ENCODE measurements around the gene TUBG1.
"Not testable (repeated sequence)": the region's sequence is repeated elsewhere in the genome, so short reads cannot be mapped to it uniquely, and the experiment has no call there.

TUBG1 gene

GRCh38 chr17:42623271-42623670, 13.8 kb downstream of the TUBG1 start:
- DNase-seq (ENCODE audit: low read depth, low spot score), result no peak

GRCh38 chr17:42623732-42624596, 14.5 kb downstream of the TUBG1 start:
- DNase-seq (ENCODE audit: low read depth, low spot score), result no peak

DNA sequence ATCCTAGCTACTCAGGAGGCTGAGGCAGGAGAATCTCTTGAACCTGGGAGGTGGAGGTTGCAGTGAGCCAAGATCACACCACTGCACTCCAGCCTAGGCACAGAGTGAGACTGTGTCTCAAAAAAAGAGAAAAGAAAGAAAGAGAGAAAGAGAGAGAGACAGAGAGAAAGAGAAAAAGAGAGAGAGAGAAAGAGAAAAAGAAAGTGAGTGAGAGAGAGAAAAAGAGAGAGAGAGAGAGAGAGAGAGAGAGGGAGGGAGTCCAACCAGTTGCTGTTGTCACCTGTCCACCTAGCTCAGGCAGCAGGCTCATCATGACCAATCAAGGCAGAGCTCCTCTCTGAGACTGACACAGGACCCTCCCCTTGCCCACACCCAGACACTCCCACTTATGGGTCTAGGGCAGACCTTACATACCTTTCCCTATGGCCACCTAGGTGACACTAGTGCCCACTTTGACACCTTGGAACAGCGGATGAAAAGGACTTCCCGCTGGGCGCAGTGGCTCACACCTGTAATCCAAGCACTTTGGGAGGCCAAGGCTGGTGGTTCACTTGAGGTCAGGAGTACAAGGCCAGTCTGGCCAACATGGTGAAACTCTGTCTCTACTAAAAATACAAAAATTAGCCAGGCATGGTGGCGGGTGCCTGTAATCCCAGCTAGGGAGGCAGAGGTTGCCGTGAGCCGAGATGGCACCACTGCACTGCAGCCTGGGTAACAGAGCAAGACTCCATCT, 17.7 kb downstream of the TUBG1 start:
- DNase-seq (ENCODE audit: low read depth, low spot score), result peak; percentile 38

- DNase-seq (ENCODE audit: low read depth, low spot score), result no peak
Observed at GRCh38 chr17:42629411-42630009, 20.0 kb downstream of the TUBG1 start.

DNA sequence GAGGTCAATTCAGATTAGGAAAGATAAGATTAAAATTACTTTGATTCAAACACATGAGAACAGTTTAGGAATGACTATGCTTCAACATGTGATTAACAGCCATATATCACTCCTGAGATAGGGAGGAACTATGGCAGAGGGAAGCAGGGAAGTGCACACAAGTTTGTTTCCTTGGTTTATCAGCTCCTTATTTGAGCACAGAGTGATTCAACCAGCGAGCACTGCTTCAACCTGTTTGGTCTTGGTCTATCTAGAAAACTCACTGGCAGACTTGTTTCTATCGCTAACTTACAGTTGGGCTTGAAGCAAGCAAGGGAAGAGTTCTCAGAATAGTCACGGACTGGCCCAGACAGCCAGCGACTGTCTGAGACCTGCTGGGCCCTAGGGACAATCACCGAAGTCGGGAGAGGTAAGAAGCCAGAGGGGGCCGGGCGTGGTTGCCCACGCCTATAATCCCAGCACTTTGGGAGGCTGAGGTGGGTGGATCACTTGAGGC, 23.5 kb downstream of the TUBG1 start:
- DNase-seq (ENCODE audit: low read depth, low spot score), result peak; percentile 20

- DNase-seq (ENCODE audit: low read depth, low spot score), result no peak
Observed at GRCh38 chr17:42639525-42640113, 30.1 kb downstream of the TUBG1 start.

DNA sequence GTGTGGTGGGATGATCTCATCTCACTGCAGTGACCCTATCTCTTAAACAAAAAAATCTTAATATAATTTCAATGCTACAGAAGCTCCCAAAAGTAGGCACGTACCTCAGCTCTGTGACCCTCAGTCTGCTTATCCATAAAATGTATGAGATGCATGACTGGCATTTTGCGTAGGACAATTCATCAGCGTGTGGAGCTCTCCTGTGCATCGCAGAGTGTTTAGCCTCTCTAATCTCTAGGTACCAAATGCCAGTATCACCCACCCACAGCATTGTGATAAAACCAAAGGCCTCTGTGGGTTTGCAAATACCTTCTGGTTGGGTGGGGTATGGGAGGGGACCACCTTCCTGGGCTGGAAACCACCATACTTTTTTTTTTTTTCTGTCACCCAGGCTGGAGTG, 30.6 kb downstream of the TUBG1 start:
- no peak for DNase-seq (ENCODE audit: low read depth, low spot score)

GRCh38 chr17:42642336-42642735, 32.9 kb downstream of the TUBG1 start:
- peak; percentile 18 for DNase-seq (ENCODE audit: low read depth, low spot score)

DNA sequence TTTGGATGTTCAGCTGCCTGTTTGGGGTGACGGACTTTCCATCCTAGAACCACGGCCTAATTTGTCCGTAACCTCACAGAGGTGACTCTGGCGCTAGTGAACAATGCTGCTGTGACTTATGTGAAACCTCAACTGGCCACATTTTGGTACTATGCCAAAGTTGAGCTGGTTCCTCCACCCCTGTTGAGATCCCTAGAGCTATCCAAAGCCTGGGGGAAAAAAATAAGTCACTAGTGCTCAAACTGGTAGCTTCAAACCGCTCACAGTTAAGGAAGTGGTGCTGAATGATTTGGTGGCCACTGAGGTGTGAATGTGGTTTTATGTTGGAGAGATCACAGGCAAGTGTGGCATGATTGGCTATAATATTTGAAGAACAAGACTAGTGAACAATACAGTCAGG, 38.3 kb downstream of the TUBG1 start:
- no peak for DNase-seq (ENCODE audit: low read depth, low spot score)

DNA sequence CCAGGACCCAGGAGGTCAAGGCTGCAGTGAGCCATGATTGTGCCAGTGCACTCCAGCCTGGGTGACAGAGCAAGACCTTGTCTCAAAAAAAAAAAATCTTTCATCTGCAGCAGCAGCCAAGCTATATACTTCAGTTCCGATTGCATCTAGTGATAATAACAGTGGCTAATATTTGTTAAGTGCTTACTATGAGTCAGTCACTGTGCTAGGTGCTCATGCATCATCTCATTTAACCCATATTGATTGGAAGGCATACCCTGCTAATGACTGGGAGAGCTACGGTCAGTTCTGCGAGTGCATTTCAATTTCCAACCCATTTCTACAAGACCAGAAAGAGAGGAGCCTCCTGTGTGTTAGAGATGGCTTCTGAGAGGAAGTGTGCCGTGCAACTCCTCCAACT, 41.9 kb downstream of the TUBG1 start:
- DNase-seq (ENCODE audit: low read depth, low spot score), result no peak

GRCh38 chr17:42653179-42654124, 44.0 kb downstream of the TUBG1 start:
- DNase-seq (ENCODE audit: low read depth, low spot score), result peak; percentile 94

- no peak for DNase-seq (ENCODE audit: low read depth, low spot score)
Observed at GRCh38 chr17:42655528-42655927, 46.0 kb downstream of the TUBG1 start.

- DNase-seq (ENCODE audit: low read depth, low spot score), result no peak
Observed at GRCh38 chr17:42657824-42658588, 48.5 kb downstream of the TUBG1 start.

- peak; percentile 95 for DNase-seq (ENCODE audit: low read depth, low spot score)
Observed at GRCh38 chr17:42659079-42659931, 49.8 kb downstream of the TUBG1 start, which contains the start of gene TUBG2. TSS of gene TUBG2 (plus strand) at chr17:42659284. CDS start at chr17:42659504, 220 bp downstream.

DNA sequence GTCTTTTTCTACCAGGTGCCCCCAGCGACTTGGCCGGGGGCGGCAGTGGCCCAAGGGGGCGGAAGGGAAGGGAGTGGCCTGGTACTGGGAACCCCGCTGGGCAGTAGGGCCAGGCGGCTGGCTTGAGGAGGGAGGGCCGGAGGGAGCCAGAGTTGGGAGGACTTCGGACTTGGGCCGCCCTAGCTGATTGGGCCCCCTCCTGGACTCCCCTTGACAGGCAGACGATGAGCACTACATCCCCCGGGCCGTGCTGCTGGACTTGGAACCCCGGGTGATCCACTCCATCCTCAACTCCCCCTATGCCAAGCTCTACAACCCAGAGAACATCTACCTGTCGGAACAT, 50.4 kb downstream of the TUBG1 start:
- DNase-seq (ENCODE audit: low read depth, low spot score), result not testable (repeated sequence)

DNA sequence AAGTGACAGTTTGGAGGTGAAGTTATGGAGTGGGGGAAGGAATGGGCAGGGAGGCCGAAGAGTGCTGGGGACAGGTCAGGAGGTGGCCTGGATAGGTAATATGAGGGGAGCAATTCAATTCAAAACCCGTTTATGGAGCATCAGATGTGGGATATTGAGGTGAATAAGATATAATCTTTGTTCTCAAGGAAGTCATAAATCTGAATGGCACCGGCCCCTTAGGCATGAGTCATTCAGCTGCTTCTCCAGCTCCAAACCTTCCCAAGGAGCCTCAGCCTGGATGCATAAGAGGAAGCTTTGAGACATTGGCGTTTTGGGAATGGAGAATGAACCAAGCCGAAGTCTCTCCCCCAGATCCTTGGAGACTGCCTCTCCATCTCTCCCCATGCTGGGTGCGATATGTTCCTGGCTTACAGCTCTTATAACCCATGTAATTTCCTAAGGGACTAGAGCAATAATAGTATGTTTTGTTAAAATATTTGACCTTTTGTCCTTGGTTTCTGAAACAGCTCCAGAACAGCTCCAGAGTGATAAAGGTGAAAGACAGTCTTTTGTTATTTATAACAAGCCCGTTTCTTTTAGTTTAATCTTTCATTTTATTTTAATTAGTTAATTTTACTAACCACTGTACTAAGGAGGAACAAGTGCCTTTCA, 51.3 kb downstream of the TUBG1 start:
- DNase-seq (ENCODE audit: low read depth, low spot score), result no peak

All from ELF-1 (cell line).